Stimulated activated CD4-positive, alpha-beta T cell treated with anti-CD3 and anti-CD28 coated beads, Interleukin-4, amount 100 ng/mL, for 1 hour (primary cell): ENCODE measurements around the gene RHCG.

Experiments
- DNase-seq: peaks from one replicate; pipeline ENCODE4 v3.0.0-alpha.2; 2020

RHCG gene

GRCh38 chr15:89502867-89503595 is 6.6 kb upstream of the RHCG start:
- DNase-seq, result no peak

- DNase-seq, result no peak
These were observed 5.3 kb upstream of the RHCG start for GRCh38 chr15:89501646-89502045.

- DNase-seq, result no peak
These were observed 4.3 kb upstream of the RHCG start for GRCh38 chr15:89500397-89501270.

GRCh38 chr15:89499156-89499555 is 2.8 kb upstream of the RHCG start:
- DNase-seq, result no peak

- no peak for DNase-seq
These were observed 2.2 kb upstream of the RHCG start for GRCh38 chr15:89498574-89498906.

- DNase-seq, result no peak
These were observed 848 bp upstream of the RHCG start for GRCh38 chr15:89497231-89497630.

- DNase-seq, result no peak
These were observed 691 bp downstream of the RHCG start for GRCh38 chr15:89495638-89496145.

GRCh38 chr15:89494941-89495637 is 1.3 kb downstream of the RHCG start:
- DNase-seq, result no peak

- DNase-seq, result no peak
These were observed 2.4 kb downstream of the RHCG start for GRCh38 chr15:89494031-89494430.

- DNase-seq, result no peak
These were observed 3.3 kb downstream of the RHCG start for GRCh38 chr15:89492934-89493631.

- DNase-seq, result no peak
These were observed 4.2 kb downstream of the RHCG start for GRCh38 chr15:89492111-89492641.

GRCh38 chr15:89490814-89491315 is 5.5 kb downstream of the RHCG start:
- no peak for DNase-seq

GRCh38 chr15:89490081-89490813 is 6.1 kb downstream of the RHCG start:
- no peak for DNase-seq

GRCh38 chr15:89489376-89489775 is 7.0 kb downstream of the RHCG start:
- no peak for DNase-seq

- DNase-seq, result no peak
These were observed 8.6 kb downstream of the RHCG start for GRCh38 chr15:89487791-89488190.

- peak; percentile 53 for DNase-seq
These were observed 9.7 kb downstream of the RHCG start for GRCh38 chr15:89486726-89487050.

GRCh38 chr15:89483079-89483478 is 13.3 kb downstream of the RHCG start:
- no peak for DNase-seq

- DNase-seq, result no peak
These were observed 14.2 kb downstream of the RHCG start for GRCh38 chr15:89482139-89482538.

- DNase-seq, result no peak
These were observed 15.9 kb downstream of the RHCG start for GRCh38 chr15:89480505-89480904.

- DNase-seq, result no peak
These were observed 17.2 kb downstream of the RHCG start for GRCh38 chr15:89479173-89479572.

- no peak for DNase-seq
These were observed 18.8 kb downstream of the RHCG start for GRCh38 chr15:89477411-89478242.
